Spinal cord (tissue), 10 donors: ENCODE measurements around the gene CCL14. TPM values are rescaled to one million over a fixed set of nuclear protein-coding genes. Genes with fewer than 3 reads are reported as not detected.
A peak's percentile ranks its signal among the peaks of the same experiment; 100 is the strongest.
"Not testable (repeated sequence)": the region's sequence is repeated elsewhere in the genome, so short reads cannot be mapped to it uniquely, and the experiment has no call there.

Experiments
- DNase-seq, 6 donors: peaks; one replicate each; pipeline versions ENCODE4 v3.0.0 to v3.0.0-alpha.2; 2013 to 2015; ENCODE audit warnings: low spot score in 6 of 6, low read depth in 4 of 6
- H3K27ac ChIP-seq: one replicate; pipeline ENCODE4 v1.5.1; 2013; ENCODE audit warnings: low read depth, low read length, control low read depth
- H3K27me3 ChIP-seq: one replicate; pipeline ENCODE4 v1.6.1; 2013; ENCODE audit warnings: low read length; ENCODE audit not compliant: control insufficient read depth, insufficient read depth
- H3K36me3 ChIP-seq: one replicate; pipeline ENCODE4 v1.6.1; 2013; ENCODE audit warnings: low read length; ENCODE audit not compliant: control insufficient read depth, insufficient read depth
- H3K4me1 ChIP-seq: one replicate; pipeline ENCODE4 v1.6.1; 2013; ENCODE audit warnings: low read length; ENCODE audit not compliant: control insufficient read depth, insufficient read depth
- H3K4me3 ChIP-seq: one replicate; pipeline ENCODE4 v1.5.1; 2013; ENCODE audit warnings: low read depth, low read length, control low read depth
- H3K9me3 ChIP-seq: one replicate; pipeline ENCODE4 v1.6.1; 2013; ENCODE audit warnings: low read length; ENCODE audit not compliant: control insufficient read depth, insufficient read depth
- WGBS: methylation state at CpG from one replicate; pipeline ENCODE4 v1.1.5; 2013; ENCODE audit warnings: missing lambda C conversion rate; ENCODE audit not compliant: insufficient coverage; 5-methylcytosine and 5-hydroxymethylcytosine counted together
- polyA plus RNA-seq, 2 donors: library from polyadenylated mRNA; unstranded; fragments of 120-200 nt; gene quantifications; one replicate each; pipeline ENCODE4 v1.2.1, GENCODE V29; 2013; ENCODE audit not compliant: insufficient read length in 2 of 2
- total RNA-seq, 2 donors: library from RNA; depleted of rRNA in 1 of 2; stranded (reverse); fragments of 120-200 nt in 1 of 2; fragments of >200 nt in 1 of 2; gene quantifications; one replicate each; pipeline versions ENCODE4 v1.2.3 to v1.2.4, GENCODE V29; 2013 to 2014
- donor health status: healthy.

CCL14 gene
- total and polyA plus RNA-seq, 4 donors: 1.7 to 42.0 (median 6.5) TPM

GRCh38 chr17:36015895-36016294, 29.4 kb upstream of the CCL14 start:
- not testable (repeated sequence) for DNase-seq, H3K9me3 ChIP-seq, H3K27ac ChIP-seq, H3K27me3 ChIP-seq, H3K36me3 ChIP-seq, H3K4me1 ChIP-seq, H3K4me3 ChIP-seq
- WGBS: 100% methylated on average over 2 of the region's 4 CpGs

GRCh38 chr17:36014946-36015345, 28.4 kb upstream of the CCL14 start:
- Histone ChIP-seq H3K36me3 (no peaks in the 10 kb centered on the region), H3K4me1 (no peaks in the 10 kb centered on the region), H3K27ac (no peak overlapping the region), H3K9me3 (peaks cover 2% of the 10 kb centered on the region), H3K27me3 (no peaks in the 10 kb centered on the region), H3K4me3 (no peak overlapping the region)
- no CpG with 5 or more reads among the region's 5 CpGs for WGBS
- no peak for DNase-seq

DNA sequence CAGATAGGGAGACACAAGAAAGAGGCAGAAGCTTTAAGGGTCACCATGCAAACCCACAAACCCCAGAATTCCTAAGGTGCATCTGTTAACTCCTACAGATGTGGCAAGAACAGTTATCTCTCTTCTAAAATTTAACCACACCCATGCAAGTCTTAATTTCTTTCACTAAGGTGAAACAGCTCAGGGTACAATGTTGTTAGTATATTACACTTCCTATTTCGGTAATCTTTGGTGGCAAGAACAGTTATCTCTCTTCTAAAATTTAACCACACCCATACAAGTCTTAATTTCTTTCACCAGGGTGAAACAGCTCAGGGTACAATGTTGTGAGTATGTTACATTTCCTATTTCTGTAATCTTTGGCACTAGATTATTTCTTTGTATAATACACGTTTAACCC, 24.7 kb upstream of the CCL14 start:
- no peak for DNase-seq
- peaks cover 2% of the 10 kb centered on the region for H3K9me3 ChIP-seq
- no peak overlapping the region for H3K4me3 ChIP-seq
- H3K4me1 ChIP-seq: no peaks in the 10 kb centered on the region
- no peak overlapping the region for H3K27ac ChIP-seq
- WGBS: no CpG with 5 or more reads among the region's 2 CpGs
- H3K27me3 ChIP-seq: no peaks in the 10 kb centered on the region
- H3K36me3 ChIP-seq: no peaks in the 10 kb centered on the region

- Histone ChIP-seq H3K9me3 (peaks cover 2% of the 10 kb centered on the region), H3K4me1 (no peaks in the 10 kb centered on the region), H3K4me3 (no peak overlapping the region), H3K27ac (no peak overlapping the region), H3K36me3 (no peaks in the 10 kb centered on the region), H3K27me3 (no peaks in the 10 kb centered on the region)
- WGBS: 87% methylated on average over 7 of the region's 14 CpGs
- DNase-seq: no peak
Observed at GRCh38 chr17:36008998-36009665, 22.6 kb upstream of the CCL14 start.

DNA sequence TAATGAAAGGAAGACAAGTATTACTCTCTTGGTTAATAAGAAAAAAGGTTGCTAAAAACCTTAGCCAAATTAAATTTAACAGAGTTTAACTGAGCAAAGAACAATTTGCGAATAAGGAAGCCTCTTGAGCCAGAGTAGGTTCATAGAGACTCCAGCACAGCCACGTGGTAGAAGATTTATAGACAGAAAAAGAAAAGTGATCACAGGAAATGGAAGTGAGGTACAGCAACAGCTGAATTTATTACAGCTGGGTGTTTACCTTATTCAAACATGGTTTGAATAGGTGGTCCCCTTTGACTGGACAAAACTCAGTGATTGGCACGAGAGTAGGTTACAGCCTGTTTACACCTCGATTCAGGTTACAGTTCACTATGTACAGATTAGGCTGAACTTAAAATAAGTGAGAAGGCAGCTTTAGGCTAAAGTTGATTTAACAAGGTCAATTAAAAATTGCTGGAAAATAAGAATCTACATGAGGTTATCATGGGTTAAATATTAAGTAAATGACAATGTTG, 18.1 kb upstream of the CCL14 start:
- Histone ChIP-seq H3K27ac (no peak overlapping the region), H3K4me1 (no peaks in the 10 kb centered on the region), H3K9me3 (no peaks in the 10 kb centered on the region), H3K36me3 (no peaks in the 10 kb centered on the region), H3K4me3 (no peak overlapping the region), H3K27me3 (no peaks in the 10 kb centered on the region)
- WGBS: 46% methylated on average over 3 of the region's 4 CpGs
- DNase-seq: no peak

DNA sequence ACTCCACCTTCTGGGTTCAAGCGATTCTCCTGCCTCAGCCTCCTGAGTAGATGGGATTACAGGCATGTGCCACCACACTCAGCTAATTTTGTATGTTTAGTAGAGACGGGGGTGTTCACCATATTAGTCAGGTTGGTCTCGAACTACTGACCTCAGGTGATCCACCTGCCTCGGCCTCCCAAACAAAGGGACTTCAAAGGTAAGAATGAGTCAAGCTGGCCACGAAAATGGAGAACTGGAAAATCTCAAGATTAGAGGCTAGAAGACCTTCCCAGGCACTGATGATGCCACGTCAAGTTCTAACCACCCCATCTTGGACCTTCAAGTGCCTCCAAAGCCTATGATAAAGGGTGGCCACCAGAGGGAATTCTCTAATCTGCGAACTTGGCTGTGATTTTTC, 16.1 kb upstream of the CCL14 start:
- Histone ChIP-seq H3K36me3 (no peaks in the 10 kb centered on the region), H3K27ac (no peak overlapping the region), H3K27me3 (no peaks in the 10 kb centered on the region), H3K4me3 (no peak overlapping the region), H3K9me3 (no peaks in the 10 kb centered on the region), H3K4me1 (no peaks in the 10 kb centered on the region)
- 95% methylated on average over 5 of the region's 7 CpGs for WGBS
- DNase-seq: no peak

GRCh38 chr17:36001862-36002603, 15.5 kb upstream of the CCL14 start:
- peak in 1 of 6 donors; percentile 2 for DNase-seq
- 72% methylated on average over 4 of the region's 6 CpGs for WGBS
- no peaks in the 10 kb centered on the region for H3K9me3 ChIP-seq

GRCh38 chr17:36001110-36001771, 14.7 kb upstream of the CCL14 start, which contains the start of gene CCL15:
Gene CCL15, minus strand, starts transcription at chr17:36001553. Its CDS starts 61 bp downstream, at chr17:36001492.
- H3K27ac ChIP-seq: no peak within 1 kb of the TSS
- H3K4me1 ChIP-seq: no peaks in the 10 kb centered on the region
- H3K4me3 ChIP-seq: no peak within 1 kb of the TSS
- DNase-seq: no peak
- H3K27me3 ChIP-seq: no peaks in the 10 kb centered on the region
- no peaks in the 10 kb centered on the region for H3K9me3 ChIP-seq
- 76% methylated on average over 4 of the region's 6 CpGs for WGBS
- H3K36me3 ChIP-seq: no peaks in the 10 kb centered on the region

More at GRCh38 chr17:36001862-36002603, 15.5 kb upstream of the CCL14 start:
- H3K4me3 ChIP-seq: no peak overlapping the region
- no peaks in the 10 kb centered on the region for H3K36me3 ChIP-seq
- no peak overlapping the region for H3K27ac ChIP-seq
- H3K4me1 ChIP-seq: no peaks in the 10 kb centered on the region
- no peaks in the 10 kb centered on the region for H3K27me3 ChIP-seq

- H3K4me3 ChIP-seq: no peak overlapping the region
- no peak overlapping the region for H3K27ac ChIP-seq
- H3K9me3 ChIP-seq: no peaks in the 10 kb centered on the region
- H3K27me3 ChIP-seq: no peaks in the 10 kb centered on the region
- no peak for DNase-seq
- 91% methylated on average over 3 of the region's 6 CpGs for WGBS
- no peaks in the 10 kb centered on the region for H3K36me3 ChIP-seq
- H3K4me1 ChIP-seq: no peaks in the 10 kb centered on the region
Observed at GRCh38 chr17:36000732-36001109, 14.2 kb upstream of the CCL14 start.
